CD4-positive, alpha-beta T cell (primary cell): Measurements from ENCODE around the gene ELL2. TPM values are rescaled to one million over a fixed set of nuclear protein-coding genes. Genes with fewer than 3 reads are reported as not detected.

Experiments used
- ATAC-seq: fragments of 200-7000 bp; cut with Tn5 transposase; one replicate; pipeline ENCODE4 v1.10.0; 2022; ENCODE audit warnings: mild to moderate bottlenecking; ENCODE audit not compliant: poor library complexity
- CTCF ChIA-PET: fragments of 350-600 bp; sonication (Branson Sonifier 250); formaldehyde crosslinking; loops from one replicate; lab custom pipeline; 2021; ENCODE audit warnings: antibody characterized with exemption, inconsistent platforms; lab: Charles Lee
- POLR2A ChIA-PET: fragments of 350-600 bp; sonication (Branson Sonifier 250); formaldehyde crosslinking; loops from one replicate; lab custom pipeline; 2021; ENCODE audit warnings: antibody characterized with exemption, inconsistent platforms; lab: Charles Lee
- DNase-seq, 14 experiments: peaks; one replicate each; pipeline ENCODE4 v3.0.0-alpha.2; 2013 to 2020; ENCODE audit warnings: mixed read lengths in 2 of 14
- H3K27ac ChIP-seq, 2 donors: one replicate each; pipeline versions ENCODE4 v1.5.1 to v1.7.0; 2013; ENCODE audit warnings: low read length in 2 of 2, low read depth in 1 of 2, mild to moderate bottlenecking in 1 of 2
- H3K27me3 ChIP-seq, 2 experiments: 1 replicate in 1 of 2; 2 replicates in 1 of 2; pipeline versions ENCODE4 v1.6.1 to v1.7.0; 2013; ENCODE audit warnings: low read length in 2 of 2, control low read depth in 1 of 2, mild to moderate bottlenecking in 1 of 2, moderate library complexity in 1 of 2; ENCODE audit not compliant: insufficient read depth in 2 of 2, control insufficient read depth in 1 of 2
- H3K36me3 ChIP-seq: one replicate; pipeline ENCODE4 v1.6.1; 2013; ENCODE audit warnings: low read length, control low read depth; ENCODE audit not compliant: insufficient read depth
- H3K4me1 ChIP-seq: one replicate; pipeline ENCODE4 v1.6.1; 2013; ENCODE audit warnings: low read length, control low read depth; ENCODE audit not compliant: insufficient read depth
- H3K4me3 ChIP-seq: one replicate; pipeline ENCODE4 v1.5.1; 2013; ENCODE audit warnings: mild to moderate bottlenecking, low read length, moderate library complexity
- H3K9me3 ChIP-seq, 2 experiments: 1 replicate in 1 of 2; 2 replicates in 1 of 2; pipeline versions ENCODE4 v1.6.1 to v1.7.0; 2013; ENCODE audit warnings: low read length in 2 of 2, mild to moderate bottlenecking in 2 of 2, control low read depth in 1 of 2, moderate library complexity in 1 of 2; ENCODE audit not compliant: control insufficient read depth in 1 of 2, insufficient read depth in 1 of 2
- H3K27ac Mint-ChIP-seq: one replicate; pipeline ENCODE4 v1.8.0; 2020; ENCODE audit warnings: mixed read lengths
- H3K27me3 Mint-ChIP-seq: one replicate; pipeline ENCODE4 v1.8.0; 2021; ENCODE audit warnings: mixed read lengths
- H3K36me3 Mint-ChIP-seq: one replicate; pipeline ENCODE4 v1.8.0; 2021; ENCODE audit warnings: low read depth, mixed read lengths
- H3K4me1 Mint-ChIP-seq: one replicate; pipeline ENCODE4 v1.8.0; 2021; ENCODE audit warnings: low read depth, mixed read lengths
- H3K4me3 Mint-ChIP-seq: one replicate; pipeline ENCODE4 v1.8.0; 2020; ENCODE audit warnings: mild to moderate bottlenecking, mixed read lengths
- H3K9me3 Mint-ChIP-seq: one replicate; pipeline ENCODE4 v1.8.0; 2020; ENCODE audit warnings: mixed read lengths
- CTCF ChIP-seq: fragments of 200-600 bp; IDR thresholded peaks from one replicate; pipeline ENCODE4 v1.8.0; 2022; ENCODE audit warnings: antibody characterized with exemption, mild to moderate bottlenecking
- intact Hi-C, 2 experiments: fragments of 100-400 bp; cut with DNase I in 1 of 2; cut with micrococcal nuclease in 1 of 2; formaldehyde crosslinking; loops; one replicate each; pipeline versions ENCODE4 v1.15.1 to v1.9.0; 2023 to 2025; cut with DNase I, micrococcal nuclease
- total RNA-seq, 174 experiments: library from RNA in 2 of 174; stranded (reverse) in 2 of 174; gene quantifications; one replicate each; pipeline ENCODE4 v1.2.3 and lab custom pipeline; 2021 to 2026

ELL2 gene
- total RNA-seq, 2 experiments from 2014 or later = 93.5 to 98.1 TPM

- H3K36me3 Mint-ChIP-seq = no peaks in the 10 kb centered on the region
- ChIA-PET POLR2A (no interaction called here), CTCF (no interaction called here)
- no peaks in the 10 kb centered on the region for H3K27me3 Mint-ChIP-seq
- Histone ChIP-seq H3K4me1 (no peaks in the 10 kb centered on the region), H3K36me3 (no peaks in the 10 kb centered on the region), H3K27ac (no peak overlapping the region), H3K27me3 (no peaks in the 10 kb centered on the region), H3K4me3 (no peak overlapping the region), H3K9me3 (no peaks in the 10 kb centered on the region)
- no peak overlapping the region for H3K27ac Mint-ChIP-seq
- ATAC-seq (no peak), DNase-seq (no peak)
- no peak overlapping the region for H3K4me3 Mint-ChIP-seq
- no peaks in the 10 kb centered on the region for H3K9me3 Mint-ChIP-seq
- H3K4me1 Mint-ChIP-seq = peaks cover 7% of the 10 kb centered on the region
- no peak for TF ChIP-seq CTCF
- intact Hi-C loops = no loop called here
These were observed 40.8 kb downstream of the ELL2 start for GRCh38 chr5:95920822-95921221.

DNA sequence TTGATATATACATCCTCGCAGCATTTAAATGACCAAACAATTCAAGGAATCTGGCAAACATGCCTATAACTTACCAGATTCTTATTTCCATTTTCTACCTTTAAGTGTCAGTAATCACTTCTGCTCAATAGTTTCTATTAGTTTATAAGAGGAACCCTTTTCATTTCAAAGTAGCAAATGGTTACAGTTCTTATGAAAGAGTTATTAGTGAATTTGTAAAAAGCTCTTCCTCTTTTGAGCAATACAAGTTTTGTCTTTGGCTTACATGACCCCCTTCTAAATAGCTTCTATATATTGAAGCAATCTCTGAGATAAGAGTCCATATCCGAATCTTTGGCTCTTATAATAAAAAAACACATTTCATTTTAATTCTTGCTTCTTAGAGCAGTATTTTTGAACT, 42.0 kb downstream of the ELL2 start:
- Mint-ChIP-seq H3K27me3 (no peaks in the 10 kb centered on the region), H3K4me1 (peaks cover 9% of the 10 kb centered on the region), H3K9me3 (no peaks in the 10 kb centered on the region), H3K27ac (no peak overlapping the region), H3K36me3 (no peaks in the 10 kb centered on the region), H3K4me3 (no peak overlapping the region)
- no peaks in the 10 kb centered on the region for H3K4me1 ChIP-seq
- H3K4me3 ChIP-seq = no peak overlapping the region
- H3K27ac ChIP-seq = no peak overlapping the region
- H3K27me3 ChIP-seq = no peaks in the 10 kb centered on the region
- no peak for DNase-seq
- H3K36me3 ChIP-seq = no peaks in the 10 kb centered on the region
- no peaks in the 10 kb centered on the region for H3K9me3 ChIP-seq
- no peak for TF ChIP-seq CTCF
- no peak for ATAC-seq
- ChIA-PET POLR2A (no interaction called here), CTCF (interaction anchor here (1.4 kb wide), 1 partner anchor 425 kb away, joined by 4 read pairs; no protein-coding TSS in a partner anchor)
- intact Hi-C loops = loop anchor here in 1 of 2 experiments (5.0 kb wide), 1 partner anchor 38 kb away; no protein-coding TSS in a partner anchor

DNA sequence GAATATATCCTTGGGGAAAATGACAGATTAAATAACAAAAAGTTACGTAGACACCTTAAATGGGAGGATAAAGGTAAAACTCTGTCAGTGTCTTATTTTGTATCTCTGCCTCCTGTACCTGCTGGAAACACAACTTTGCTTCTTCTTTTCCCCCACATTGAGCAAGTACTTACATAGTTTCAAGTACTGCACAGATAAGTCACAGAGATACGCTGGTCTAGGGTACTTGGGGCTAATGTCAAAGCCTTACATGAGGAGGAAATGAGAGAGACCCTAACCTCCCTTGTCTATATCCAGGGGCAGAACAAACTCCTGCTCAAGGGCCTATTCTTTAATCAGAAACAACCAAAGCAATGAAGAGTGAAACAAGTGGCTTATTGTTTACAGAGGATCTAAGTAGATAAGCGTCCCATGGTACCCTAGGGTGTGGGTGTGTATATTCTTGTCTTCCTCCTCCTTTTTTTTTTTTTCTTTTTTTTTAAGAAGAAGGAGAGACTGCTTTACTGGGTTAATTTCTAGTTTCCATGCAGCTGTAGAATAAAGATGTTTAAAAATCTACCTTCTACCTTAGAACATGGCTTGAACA, 43.1 kb downstream of the ELL2 start:
- Mint-ChIP-seq H3K4me1 (peaks cover 9% of the 10 kb centered on the region), H3K27me3 (no peaks in the 10 kb centered on the region), H3K9me3 (no peaks in the 10 kb centered on the region), H3K36me3 (peaks cover 2% of the 10 kb centered on the region), H3K27ac (no peak overlapping the region), H3K4me3 (no peak overlapping the region)
- ChIA-PET CTCF (interaction anchor here (1.4 kb wide), 2 partner anchors 24 to 426 kb away, joined by 3 to 4 read pairs; no protein-coding TSS in a partner anchor), POLR2A (no interaction called here)
- Histone ChIP-seq H3K4me3 (no peak overlapping the region), H3K27me3 (no peaks in the 10 kb centered on the region), H3K4me1 (no peaks in the 10 kb centered on the region), H3K27ac (no peak overlapping the region), H3K36me3 (no peaks in the 10 kb centered on the region), H3K9me3 (no peaks in the 10 kb centered on the region)
- DNase-seq (no peak), ATAC-seq (no peak)
- intact Hi-C loops = loop anchor here in 1 of 2 experiments (5.0 kb wide), 1 partner anchor 39 kb away; no protein-coding TSS in a partner anchor
- TF ChIP-seq CTCF = no peak
